Keratinocyte (primary cell): ENCODE results near the gene SIGLEC7.

Source experiments
- CTCF ChIP-seq, 3 experiments: IDR thresholded peaks in 1 of 3; conservative IDR thresholded peaks in 1 of 3; optimal IDR thresholded peaks in 1 of 3; 2 replicates in 2 of 3; 3 replicates in 1 of 3; pipeline versions ENCODE3 to v1.5.1; 2011; ENCODE audit warnings: low read length in 3 of 3, mild to moderate bottlenecking in 3 of 3, moderate library complexity in 2 of 3, control low read depth in 1 of 3, inconsistent platforms in 1 of 3; ENCODE audit not compliant: insufficient read depth in 2 of 3; ENCODE audit errors: extremely low read depth in 1 of 3
- EZH2 ChIP-seq: IDR thresholded peaks from one replicate; pipeline ENCODE4 v1.6.1; 2012; ENCODE audit warnings: inconsistent platforms, mild to moderate bottlenecking, low read length, moderate library complexity

- TF ChIP-seq CTCF (optimal IDR thresholded peaks at IDR 0.05 in 1 of 3, IDR thresholded peaks at IDR 0.05 in 1 of 3, conservative IDR thresholded peaks at IDR 0.05 in 1 of 3; ENCODE audit: extremely low read depth in 1 of 3, insufficient read depth in 2 of 3, low read length in 3 of 3) (no peak), EZH2 (no peak)
Measured at GRCh38 chr19:51195616-51196015, 53.5 kb downstream of the SIGLEC7 start.
